Natural killer cell (primary cell): ENCODE data around the gene MYBPH. TPM values are rescaled to one million over a fixed set of nuclear protein-coding genes. Genes with fewer than 3 reads are reported as not detected.

Experiments used
- ATAC-seq, 3 donors: fragments of 150-1000 bp in 2 of 3; fragments of 200-7000 bp in 1 of 3; cut with Tn5 transposase; 1 replicate in 1 of 3; 2 replicates in 2 of 3; pipeline ENCODE4 v1.10.0; 2021; ENCODE audit warnings: mild to moderate bottlenecking in 2 of 3, moderate library complexity in 2 of 3
- DNase-seq, 2 donors: peaks; one replicate each; pipeline versions ENCODE4 v3.0.0 to v3.0.0-alpha.2; 2013 to 2021; ENCODE audit warnings: mixed read lengths in 1 of 2
- H3K27ac ChIP-seq: one replicate; pipeline ENCODE4 v1.5.1; 2013; ENCODE audit warnings: mild to moderate bottlenecking, low read length
- H3K27me3 ChIP-seq: one replicate; pipeline ENCODE4 v1.6.1; 2013; ENCODE audit warnings: low read length; ENCODE audit not compliant: control insufficient read depth, insufficient read depth
- H3K36me3 ChIP-seq: one replicate; pipeline ENCODE4 v1.6.1; 2013; ENCODE audit warnings: low read length; ENCODE audit not compliant: control insufficient read depth, insufficient read depth
- H3K4me1 ChIP-seq: one replicate; pipeline ENCODE4 v1.6.1; 2013; ENCODE audit warnings: low read length; ENCODE audit not compliant: control insufficient read depth, insufficient read depth
- H3K4me3 ChIP-seq: one replicate; pipeline ENCODE4 v1.5.1; 2013; ENCODE audit warnings: low read length
- H3K9me3 ChIP-seq: one replicate; pipeline ENCODE4 v1.6.1; 2013; ENCODE audit warnings: low read length; ENCODE audit not compliant: control insufficient read depth, insufficient read depth
- H3K27ac Mint-ChIP-seq, 2 donors: one replicate each; pipeline ENCODE4 v1.8.0; 2022; ENCODE audit warnings: mild to moderate bottlenecking in 2 of 2, mixed read lengths in 2 of 2, moderate library complexity in 1 of 2
- H3K27me3 Mint-ChIP-seq, 2 donors: one replicate each; pipeline ENCODE4 v1.8.0; 2022; ENCODE audit warnings: low read depth in 2 of 2, mixed read lengths in 2 of 2
- H3K36me3 Mint-ChIP-seq: one replicate; pipeline ENCODE4 v1.8.0; 2022; ENCODE audit warnings: mixed read lengths
- H3K4me1 Mint-ChIP-seq, 2 donors: one replicate each; pipeline ENCODE4 v1.8.0; 2022; ENCODE audit warnings: mixed read lengths in 2 of 2
- H3K4me3 Mint-ChIP-seq: one replicate; pipeline ENCODE4 v1.8.0; 2022; ENCODE audit warnings: mild to moderate bottlenecking, moderate library complexity, mixed read lengths
- H3K9me3 Mint-ChIP-seq, 2 donors: one replicate each; pipeline ENCODE4 v1.8.0; 2022; ENCODE audit warnings: mixed read lengths in 2 of 2
- WGBS: methylation state at CpG from one replicate; pipeline ENCODE4 v1.1.7; 2013; ENCODE audit warnings: missing lambda C conversion rate; ENCODE audit not compliant: insufficient coverage; 5-methylcytosine and 5-hydroxymethylcytosine counted together
- intact Hi-C: fragments of 100-400 bp; cut with micrococcal nuclease; formaldehyde crosslinking; loops from one replicate; pipeline ENCODE4 v1.14.2; 2022
- total RNA-seq, 4 donors: library from RNA; stranded (reverse); fragments of 120-200 nt in 1 of 4; gene quantifications; one replicate each; pipeline versions ENCODE4 v1.2.3 to v1.2.4, GENCODE V29; 2013 to 2022
- TF ChIP-seq, protein P1 (sequence below): fragments of 200-600 bp; IDR thresholded peaks from one replicate; pipeline ENCODE4 v1.8.0; 2022; ENCODE audit warnings: antibody characterized with exemption

MYBPH gene
- total RNA-seq, 3 donors from 2014 or later (not counting 1 experiment from before 2014, with no cell fraction given) = not detected

DNA sequence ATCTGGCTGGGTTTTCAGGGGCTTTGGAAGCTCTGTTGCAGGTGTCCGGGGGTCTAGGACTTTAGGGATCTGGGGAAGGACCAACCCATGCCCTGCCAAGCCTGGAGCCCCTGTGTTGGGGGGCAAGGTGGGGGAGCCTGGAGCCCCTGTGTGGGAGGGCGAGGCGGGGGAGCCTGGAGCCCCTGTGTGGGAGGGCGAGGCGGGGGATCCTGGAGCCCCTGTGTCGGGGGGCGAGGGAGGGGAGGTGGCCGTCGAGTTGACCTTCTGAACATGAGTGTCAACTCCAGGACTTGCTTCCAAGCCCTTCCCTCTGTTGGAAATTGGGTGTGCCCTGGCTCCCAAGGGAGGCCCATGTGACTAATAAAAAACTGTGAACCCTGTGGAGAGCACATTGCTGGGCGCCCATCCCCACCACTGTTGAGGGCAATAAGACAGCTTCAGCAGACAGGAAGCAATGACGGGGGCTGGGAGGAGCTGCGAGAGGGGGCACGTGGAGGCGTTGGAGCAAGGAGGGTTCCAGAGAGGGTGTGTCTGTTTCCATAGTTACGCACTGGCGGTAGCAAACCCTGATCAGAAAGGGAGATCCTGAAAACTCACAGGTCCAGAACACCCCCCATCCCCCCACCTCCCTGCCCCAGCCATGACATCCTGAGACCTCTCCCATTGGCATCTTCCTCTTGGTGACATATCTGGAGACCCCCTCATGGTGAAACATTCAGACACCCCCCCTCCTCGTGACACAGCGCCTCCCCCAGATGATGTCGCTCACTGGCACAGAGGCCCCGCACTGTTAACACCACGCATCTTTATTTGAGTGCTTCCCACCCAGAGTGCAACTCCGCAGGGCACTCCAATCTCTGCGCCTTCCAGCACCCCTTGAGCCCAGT is 8.4 kb downstream of the MYBPH start:
- peak in 1 of 3 donors; percentile 38 for ATAC-seq
- 72% methylated on average over 23 of the region's 23 CpGs for WGBS
- no peaks in the 10 kb centered on the region for H3K36me3 Mint-ChIP-seq
- no peak overlapping the region for H3K27ac Mint-ChIP-seq
- Histone ChIP-seq H3K4me1 (no peaks in the 10 kb centered on the region), H3K27ac (no peak overlapping the region), H3K9me3 (no peaks in the 10 kb centered on the region), H3K36me3 (no peaks in the 10 kb centered on the region), H3K27me3 (no peaks in the 10 kb centered on the region), H3K4me3 (no peak overlapping the region)
- TF ChIP-seq, protein P1, sequence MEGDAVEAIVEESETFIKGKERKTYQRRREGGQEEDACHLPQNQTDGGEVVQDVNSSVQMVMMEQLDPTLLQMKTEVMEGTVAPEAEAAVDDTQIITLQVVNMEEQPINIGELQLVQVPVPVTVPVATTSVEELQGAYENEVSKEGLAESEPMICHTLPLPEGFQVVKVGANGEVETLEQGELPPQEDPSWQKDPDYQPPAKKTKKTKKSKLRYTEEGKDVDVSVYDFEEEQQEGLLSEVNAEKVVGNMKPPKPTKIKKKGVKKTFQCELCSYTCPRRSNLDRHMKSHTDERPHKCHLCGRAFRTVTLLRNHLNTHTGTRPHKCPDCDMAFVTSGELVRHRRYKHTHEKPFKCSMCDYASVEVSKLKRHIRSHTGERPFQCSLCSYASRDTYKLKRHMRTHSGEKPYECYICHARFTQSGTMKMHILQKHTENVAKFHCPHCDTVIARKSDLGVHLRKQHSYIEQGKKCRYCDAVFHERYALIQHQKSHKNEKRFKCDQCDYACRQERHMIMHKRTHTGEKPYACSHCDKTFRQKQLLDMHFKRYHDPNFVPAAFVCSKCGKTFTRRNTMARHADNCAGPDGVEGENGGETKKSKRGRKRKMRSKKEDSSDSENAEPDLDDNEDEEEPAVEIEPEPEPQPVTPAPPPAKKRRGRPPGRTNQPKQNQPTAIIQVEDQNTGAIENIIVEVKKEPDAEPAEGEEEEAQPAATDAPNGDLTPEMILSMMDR = no peak
- peaks cover 4 to 22% of the 10 kb centered on the region in 2 donors for H3K27me3 Mint-ChIP-seq
- intact Hi-C loops = no loop called here
- no peaks in the 10 kb centered on the region for H3K9me3 Mint-ChIP-seq
- peaks cover 0 to 15% of the 10 kb centered on the region in 2 donors for H3K4me1 Mint-ChIP-seq
- no peak for DNase-seq
- no peak overlapping the region for H3K4me3 Mint-ChIP-seq

- WGBS = 58% methylated on average over 14 of the region's 14 CpGs
- no peak overlapping the region for H3K4me3 ChIP-seq
- ATAC-seq (no peak), DNase-seq (peak in 1 of 2 donors; percentile 11)
- H3K27me3 Mint-ChIP-seq = peaks cover 4 to 22% of the 10 kb centered on the region in 2 donors
- H3K4me1 ChIP-seq = no peaks in the 10 kb centered on the region
- no peaks in the 10 kb centered on the region for H3K36me3 Mint-ChIP-seq
- H3K27ac ChIP-seq = no peak overlapping the region
- no peaks in the 10 kb centered on the region for H3K9me3 Mint-ChIP-seq
- peaks cover 0 to 15% of the 10 kb centered on the region in 2 donors for H3K4me1 Mint-ChIP-seq
- no peaks in the 10 kb centered on the region for H3K9me3 ChIP-seq
- H3K4me3 Mint-ChIP-seq = no peak overlapping the region
- H3K27me3 ChIP-seq = no peaks in the 10 kb centered on the region
- H3K27ac Mint-ChIP-seq = peak overlapping the region in 1 of 2 donors; percentile 44
- TF ChIP-seq, protein P1 = no peak
- H3K36me3 ChIP-seq = no peaks in the 10 kb centered on the region
- intact Hi-C loops = no loop called here
These were observed 9.3 kb downstream of the MYBPH start for GRCh38 chr1:203166192-203166940.

DNA sequence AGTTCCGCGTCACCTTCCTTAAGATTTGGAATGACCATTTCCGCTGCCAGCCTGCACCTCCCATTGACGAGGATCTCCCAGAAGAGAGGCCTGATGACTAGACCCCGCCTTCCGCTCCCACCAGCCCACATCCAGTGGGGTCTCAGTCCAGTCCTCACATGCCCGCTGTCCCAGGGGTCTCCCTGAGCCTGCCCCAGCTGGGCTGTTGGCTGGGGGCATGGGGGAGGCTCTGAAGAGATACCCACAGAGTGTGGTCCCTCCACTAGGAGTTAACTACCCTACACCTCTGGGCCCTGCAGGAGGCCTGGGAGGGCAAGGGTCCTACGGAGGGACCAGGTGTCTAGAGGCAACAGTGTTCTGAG is 9.8 kb downstream of the MYBPH start:
- Histone ChIP-seq H3K9me3 (no peaks in the 10 kb centered on the region), H3K27ac (no peak overlapping the region), H3K36me3 (no peaks in the 10 kb centered on the region), H3K4me1 (no peaks in the 10 kb centered on the region), H3K4me3 (no peak overlapping the region), H3K27me3 (no peaks in the 10 kb centered on the region)
- Mint-ChIP-seq H3K27ac (peak overlapping the region in 1 of 2 donors; percentile 44), H3K4me1 (peaks cover 0 to 15% of the 10 kb centered on the region in 2 donors), H3K27me3 (peaks cover 8 to 22% of the 10 kb centered on the region in 2 donors), H3K9me3 (no peaks in the 10 kb centered on the region), H3K4me3 (no peak overlapping the region), H3K36me3 (no peaks in the 10 kb centered on the region)
- intact Hi-C loops = no loop called here
- TF ChIP-seq, protein P1 = no peak
- no peak for ATAC-seq
- DNase-seq = no peak
- 97% methylated on average over 8 of the region's 8 CpGs for WGBS
